ENCODE data around the gene NELL1. TPM values are rescaled to one million over a fixed set of nuclear protein-coding genes. Genes with fewer than 3 reads are reported as not detected.

The NELL1 gene
- total and polyA plus RNA-seq, 2 experiments from 2014 or later: 2.1 to 7.7 TPM

- Histone ChIP-seq H3K36me3 (no peaks in the 10 kb centered on the region), H3K4me3 (no peak overlapping the region), H3K27ac (no peak overlapping the region), H3K27me3 (no peaks in the 10 kb centered on the region), H3K4me1 (ENCODE audit: low read depth) (no peaks in the 10 kb centered on the region), H3K9me3 (ENCODE audit: low read depth) (no peaks in the 10 kb centered on the region)
- no peak for DNase-seq (ENCODE audit: low read depth in 1 of 2, low spot score in 1 of 2)
- TF ChIP-seq, protein P1, sequence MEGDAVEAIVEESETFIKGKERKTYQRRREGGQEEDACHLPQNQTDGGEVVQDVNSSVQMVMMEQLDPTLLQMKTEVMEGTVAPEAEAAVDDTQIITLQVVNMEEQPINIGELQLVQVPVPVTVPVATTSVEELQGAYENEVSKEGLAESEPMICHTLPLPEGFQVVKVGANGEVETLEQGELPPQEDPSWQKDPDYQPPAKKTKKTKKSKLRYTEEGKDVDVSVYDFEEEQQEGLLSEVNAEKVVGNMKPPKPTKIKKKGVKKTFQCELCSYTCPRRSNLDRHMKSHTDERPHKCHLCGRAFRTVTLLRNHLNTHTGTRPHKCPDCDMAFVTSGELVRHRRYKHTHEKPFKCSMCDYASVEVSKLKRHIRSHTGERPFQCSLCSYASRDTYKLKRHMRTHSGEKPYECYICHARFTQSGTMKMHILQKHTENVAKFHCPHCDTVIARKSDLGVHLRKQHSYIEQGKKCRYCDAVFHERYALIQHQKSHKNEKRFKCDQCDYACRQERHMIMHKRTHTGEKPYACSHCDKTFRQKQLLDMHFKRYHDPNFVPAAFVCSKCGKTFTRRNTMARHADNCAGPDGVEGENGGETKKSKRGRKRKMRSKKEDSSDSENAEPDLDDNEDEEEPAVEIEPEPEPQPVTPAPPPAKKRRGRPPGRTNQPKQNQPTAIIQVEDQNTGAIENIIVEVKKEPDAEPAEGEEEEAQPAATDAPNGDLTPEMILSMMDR (IDR thresholded peaks at IDR 0.05; ENCODE audit: low read depth, low read length): no peak
Observed at GRCh38 chr11:21465203-21465602, 795.8 kb downstream of the NELL1 start.

DNA sequence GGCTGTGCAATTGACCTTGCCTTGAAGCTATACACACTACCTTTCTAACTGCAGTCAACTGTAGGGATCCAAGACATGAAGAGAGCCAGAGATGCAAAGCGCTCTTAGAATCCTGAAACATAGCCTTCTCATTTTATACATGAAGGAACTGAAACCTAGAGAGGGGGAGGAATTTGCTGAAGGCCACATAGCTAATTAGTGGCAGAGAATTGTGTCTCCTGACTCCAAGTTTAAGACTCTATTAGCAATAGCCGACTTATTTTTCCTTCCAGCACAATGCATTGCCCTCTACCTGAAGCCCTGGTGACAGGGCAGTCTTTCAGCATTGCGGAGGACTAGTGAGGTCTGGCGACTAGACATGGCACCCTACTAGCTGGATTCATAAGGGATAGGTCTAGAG, 796.5 kb downstream of the NELL1 start:
- Histone ChIP-seq H3K4me1 (ENCODE audit: low read depth) (no peaks in the 10 kb centered on the region), H3K27ac (no peak overlapping the region), H3K4me3 (no peak overlapping the region), H3K27me3 (no peaks in the 10 kb centered on the region), H3K36me3 (no peaks in the 10 kb centered on the region), H3K9me3 (ENCODE audit: low read depth) (no peaks in the 10 kb centered on the region)
- TF ChIP-seq, protein P1 (IDR thresholded peaks at IDR 0.05; ENCODE audit: low read depth, low read length): no peak
- no peak for DNase-seq (ENCODE audit: low read depth in 1 of 2, low spot score in 1 of 2)

DNA sequence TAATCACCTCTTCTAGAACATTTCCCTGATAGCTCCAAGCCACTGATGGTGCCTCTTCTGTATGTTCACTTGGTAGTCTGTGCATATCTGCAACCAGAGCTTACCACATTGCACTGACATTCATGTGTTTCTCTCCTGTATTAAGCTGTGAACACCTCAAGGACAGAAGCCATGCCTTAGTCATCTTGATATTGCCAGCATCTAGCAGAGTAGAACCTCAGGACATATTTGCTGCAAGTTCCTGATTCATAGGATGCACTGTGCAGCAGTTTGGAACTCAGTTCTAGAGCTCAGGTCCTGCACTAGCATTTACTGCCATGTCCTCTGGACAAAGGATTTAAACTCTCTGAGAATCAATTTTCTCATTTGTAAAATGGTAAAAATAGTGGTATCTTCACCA, 801.1 kb downstream of the NELL1 start:
- no peaks in the 10 kb centered on the region for H3K4me1 ChIP-seq (ENCODE audit: low read depth)
- no peaks in the 10 kb centered on the region for H3K27me3 ChIP-seq
- no peak for DNase-seq (ENCODE audit: low read depth in 1 of 2, low spot score in 1 of 2)
- no peak overlapping the region for H3K4me3 ChIP-seq
- TF ChIP-seq, protein P1 (IDR thresholded peaks at IDR 0.05; ENCODE audit: low read depth, low read length): no peak
- H3K27ac ChIP-seq: no peak overlapping the region
- H3K36me3 ChIP-seq: no peaks in the 10 kb centered on the region
- H3K9me3 ChIP-seq (ENCODE audit: low read depth): no peaks in the 10 kb centered on the region

- Histone ChIP-seq H3K9me3 (ENCODE audit: low read depth) (no peaks in the 10 kb centered on the region), H3K27ac (no peak overlapping the region), H3K27me3 (no peaks in the 10 kb centered on the region), H3K4me3 (no peak overlapping the region), H3K4me1 (ENCODE audit: low read depth) (no peaks in the 10 kb centered on the region), H3K36me3 (no peaks in the 10 kb centered on the region)
- TF ChIP-seq, protein P1 (IDR thresholded peaks at IDR 0.05; ENCODE audit: low read depth, low read length): no peak
- no peak for DNase-seq (ENCODE audit: low read depth in 1 of 2, low spot score in 1 of 2)
Observed at GRCh38 chr11:21472261-21472660, 802.9 kb downstream of the NELL1 start.

- Histone ChIP-seq H3K9me3 (ENCODE audit: low read depth) (no peaks in the 10 kb centered on the region), H3K27ac (no peak overlapping the region), H3K27me3 (no peaks in the 10 kb centered on the region), H3K4me1 (ENCODE audit: low read depth) (no peaks in the 10 kb centered on the region), H3K4me3 (no peak overlapping the region), H3K36me3 (no peaks in the 10 kb centered on the region)
- TF ChIP-seq, protein P1 (IDR thresholded peaks at IDR 0.05; ENCODE audit: low read depth, low read length): no peak
- DNase-seq (ENCODE audit: low read depth in 1 of 2, low spot score in 1 of 2): no peak
Observed at GRCh38 chr11:21474529-21474928, 805.1 kb downstream of the NELL1 start.

DNA sequence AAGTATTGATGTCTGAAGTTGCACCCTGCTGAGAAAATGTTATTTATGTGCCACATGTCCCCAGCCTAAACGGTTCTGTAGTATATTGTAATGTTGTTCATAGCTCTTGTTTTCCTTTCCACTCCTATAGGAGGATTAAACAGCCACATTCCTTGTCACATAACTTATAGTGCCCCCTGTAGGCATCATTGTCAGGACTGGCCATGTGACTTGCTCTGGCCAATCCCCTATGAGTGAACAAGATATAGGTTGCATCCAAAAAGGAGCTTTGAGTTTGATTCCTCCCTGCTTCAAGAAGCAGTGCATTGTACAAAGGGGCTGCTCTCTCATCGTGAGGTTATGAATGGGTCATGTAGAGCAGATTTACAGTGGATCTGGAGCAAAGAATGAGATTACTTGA, 805.9 kb downstream of the NELL1 start:
- TF ChIP-seq, protein P1 (IDR thresholded peaks at IDR 0.05; ENCODE audit: low read depth, low read length): no peak
- H3K36me3 ChIP-seq: no peaks in the 10 kb centered on the region
- H3K9me3 ChIP-seq (ENCODE audit: low read depth): no peaks in the 10 kb centered on the region
- DNase-seq (ENCODE audit: low read depth in 1 of 2, low spot score in 1 of 2): no peak
- H3K27me3 ChIP-seq: no peaks in the 10 kb centered on the region
- no peaks in the 10 kb centered on the region for H3K4me1 ChIP-seq (ENCODE audit: low read depth)
- no peak overlapping the region for H3K4me3 ChIP-seq
- no peak overlapping the region for H3K27ac ChIP-seq

All from cardiac muscle cell (in vitro differentiated cells and primary cell).